ENCODE data around the gene AGPS.

DNA sequence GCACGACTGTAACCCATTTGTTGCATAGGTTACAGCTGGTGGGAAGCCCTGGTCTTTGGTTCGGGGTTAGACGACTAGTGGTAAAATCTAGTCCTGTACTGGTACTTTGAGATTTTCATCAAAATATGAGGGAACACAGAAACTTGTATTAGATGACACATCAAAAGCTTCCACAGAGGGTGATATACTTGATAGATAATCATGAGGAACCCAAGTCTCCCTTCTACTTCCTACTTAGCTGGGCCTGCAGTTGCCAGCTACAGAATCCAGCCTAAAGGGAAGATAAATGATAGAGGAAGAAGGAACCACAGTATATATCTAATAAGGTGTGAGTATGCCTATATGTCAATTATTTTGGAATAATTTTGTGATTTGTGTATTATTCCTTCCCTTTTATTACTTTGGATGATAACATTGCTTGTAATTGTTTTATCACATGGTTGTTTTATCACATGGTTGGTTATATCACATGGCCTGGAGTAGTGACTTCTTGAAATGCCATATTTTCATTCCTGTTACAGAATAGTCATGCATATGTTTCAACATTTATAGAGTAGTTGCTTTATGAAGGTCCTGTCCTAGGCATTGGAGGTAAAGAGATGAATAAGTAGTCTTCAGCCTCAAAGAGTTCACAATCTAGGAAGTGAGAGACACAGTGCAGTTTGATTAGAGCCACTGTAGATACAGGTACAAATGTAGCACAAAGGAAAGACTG, 2.9 kb downstream of the AGPS start:
- TF ChIP-seq POLR2A (IDR thresholded peaks at IDR 0.05): no peak
- TF ChIP-seq CTCF (IDR thresholded peaks at IDR 0.05): no peak
